ENCODE measurements around the gene BIRC6. TPM values are rescaled to one million over a fixed set of nuclear protein-coding genes. Genes with fewer than 3 reads are reported as not detected.

The BIRC6 gene
- polyA plus RNA-seq, 2 donors, result 10.8 to 16.2 TPM

DNA sequence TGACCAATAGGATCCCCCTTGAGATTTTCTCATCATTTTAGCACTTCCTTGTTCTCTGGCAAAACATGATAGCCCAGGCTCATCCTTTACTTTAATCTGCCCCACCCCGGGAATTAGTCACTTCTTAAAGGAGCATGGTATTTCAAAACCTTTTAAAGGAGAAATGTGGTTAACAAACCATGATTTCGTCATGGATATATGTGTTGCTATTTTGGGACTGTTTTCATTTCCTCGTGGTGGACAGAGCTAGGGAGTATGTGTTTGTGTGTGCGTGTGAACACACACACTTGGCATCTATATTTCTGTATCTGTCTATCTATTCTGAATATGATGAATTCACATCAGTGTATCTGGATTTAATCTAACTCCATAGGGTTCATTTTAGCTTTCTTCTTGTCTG, 128.1 kb downstream of the BIRC6 start:
- Histone ChIP-seq H3K27ac (ENCODE audit: low read depth in 2 of 2, low read length in 1 of 2) (no peak overlapping the region), H3K4me1 (ENCODE audit: control insufficient read depth in 2 of 2, insufficient read depth in 2 of 2, low read length in 1 of 2) (no peaks in the 10 kb centered on the region), H3K27me3 (ENCODE audit: control insufficient read depth in 1 of 2, insufficient read depth in 2 of 2, low read length in 2 of 2) (no peaks in the 10 kb centered on the region), H3K9me3 (ENCODE audit: control insufficient read depth in 2 of 2, insufficient read depth in 1 of 2, low read depth in 1 of 2, low read length in 1 of 2) (no peaks in the 10 kb centered on the region), H3K4me3 (ENCODE audit: low read depth in 1 of 2, low read length in 2 of 2) (no peak overlapping the region), H3K36me3 (ENCODE audit: control insufficient read depth in 2 of 2, insufficient read depth in 2 of 2, low read length in 1 of 2) (peaks cover 6 to 10% of the 10 kb centered on the region in 2 donors)
- 42 to 51% methylated on average over 4 of the region's 4 CpGs for WGBS, 2 donors

DNA sequence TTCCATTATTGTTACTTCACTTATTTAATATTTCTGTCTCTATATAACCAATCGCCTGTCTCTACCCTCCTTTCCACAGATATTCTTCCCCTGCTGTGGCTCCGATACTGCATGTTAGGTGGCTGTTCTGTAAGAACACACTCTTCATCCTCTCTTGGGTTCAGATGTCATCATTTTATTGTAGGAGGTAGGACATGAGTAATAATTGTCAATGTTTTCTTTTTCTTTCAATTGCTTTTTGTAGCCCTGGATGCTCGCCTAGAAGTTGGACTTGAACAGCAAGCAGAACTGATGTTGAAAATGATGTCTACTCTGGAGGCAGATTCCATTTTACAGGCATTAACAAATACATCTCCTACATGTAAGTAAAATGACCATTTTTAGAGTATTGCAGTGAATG, 128.6 kb downstream of the BIRC6 start:
- Histone ChIP-seq H3K27ac (ENCODE audit: low read depth in 2 of 2, low read length in 1 of 2) (no peak overlapping the region), H3K27me3 (ENCODE audit: control insufficient read depth in 1 of 2, insufficient read depth in 2 of 2, low read length in 2 of 2) (no peaks in the 10 kb centered on the region), H3K36me3 (ENCODE audit: control insufficient read depth in 2 of 2, insufficient read depth in 2 of 2, low read length in 1 of 2) (peaks cover 6 to 13% of the 10 kb centered on the region in 2 donors), H3K9me3 (ENCODE audit: control insufficient read depth in 2 of 2, insufficient read depth in 1 of 2, low read depth in 1 of 2, low read length in 1 of 2) (no peaks in the 10 kb centered on the region), H3K4me3 (ENCODE audit: low read depth in 1 of 2, low read length in 2 of 2) (no peak overlapping the region), H3K4me1 (ENCODE audit: control insufficient read depth in 2 of 2, insufficient read depth in 2 of 2, low read length in 1 of 2) (no peaks in the 10 kb centered on the region)
- 92 to 96% methylated on average over 3 of the region's 3 CpGs for WGBS, 2 donors

DNA sequence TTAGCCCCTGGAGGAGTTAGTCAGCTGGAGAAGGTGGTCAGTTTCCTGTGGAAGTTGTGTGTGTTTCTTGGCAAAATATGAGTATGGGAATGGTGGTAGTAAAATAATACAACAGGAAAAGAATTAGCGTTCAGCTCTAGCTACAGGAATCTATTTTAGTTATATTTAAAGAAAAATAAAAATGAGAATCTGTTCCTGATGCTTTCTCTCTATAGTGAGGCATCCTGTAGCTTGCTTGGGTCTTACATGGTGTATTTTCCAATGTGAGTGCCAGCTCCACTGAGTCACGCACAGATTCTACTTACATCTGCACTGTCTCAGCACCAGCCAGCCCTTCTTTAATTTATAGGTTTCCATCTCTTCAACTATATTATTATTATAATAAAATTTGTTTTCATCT, 132.2 kb downstream of the BIRC6 start:
- H3K27ac ChIP-seq (ENCODE audit: low read depth in 2 of 2, low read length in 1 of 2), result no peak overlapping the region
- WGBS, 2 donors, result 82% methylated on average over 2 of the region's 2 CpGs
- H3K4me3 ChIP-seq (ENCODE audit: low read depth in 1 of 2, low read length in 2 of 2), result no peak overlapping the region
- H3K36me3 ChIP-seq (ENCODE audit: control insufficient read depth in 2 of 2, insufficient read depth in 2 of 2, low read length in 1 of 2), result peaks cover 3 to 6% of the 10 kb centered on the region in 2 donors
- no peaks in the 10 kb centered on the region for H3K27me3 ChIP-seq (ENCODE audit: control insufficient read depth in 1 of 2, insufficient read depth in 2 of 2, low read length in 2 of 2)
- no peaks in the 10 kb centered on the region for H3K4me1 ChIP-seq (ENCODE audit: control insufficient read depth in 2 of 2, insufficient read depth in 2 of 2, low read length in 1 of 2)
- H3K9me3 ChIP-seq (ENCODE audit: control insufficient read depth in 2 of 2, insufficient read depth in 1 of 2, low read depth in 1 of 2, low read length in 1 of 2), result no peaks in the 10 kb centered on the region

GRCh38 chr2:32491346-32491745, 134.5 kb downstream of the BIRC6 start:
- Histone ChIP-seq H3K27me3 (ENCODE audit: control insufficient read depth in 1 of 2, insufficient read depth in 2 of 2, low read length in 2 of 2) (no peaks in the 10 kb centered on the region), H3K36me3 (ENCODE audit: control insufficient read depth in 2 of 2, insufficient read depth in 2 of 2, low read length in 1 of 2) (peaks cover under 1 to 9% of the 10 kb centered on the region in 2 donors), H3K27ac (ENCODE audit: low read depth in 2 of 2, low read length in 1 of 2) (no peak overlapping the region), H3K9me3 (ENCODE audit: control insufficient read depth in 2 of 2, insufficient read depth in 1 of 2, low read depth in 1 of 2, low read length in 1 of 2) (no peaks in the 10 kb centered on the region), H3K4me1 (ENCODE audit: control insufficient read depth in 2 of 2, insufficient read depth in 2 of 2, low read length in 1 of 2) (no peaks in the 10 kb centered on the region), H3K4me3 (ENCODE audit: low read depth in 1 of 2, low read length in 2 of 2) (no peak overlapping the region)
- WGBS, 2 donors, result 71 to 83% methylated on average over 1 of the region's 1 CpG

DNA sequence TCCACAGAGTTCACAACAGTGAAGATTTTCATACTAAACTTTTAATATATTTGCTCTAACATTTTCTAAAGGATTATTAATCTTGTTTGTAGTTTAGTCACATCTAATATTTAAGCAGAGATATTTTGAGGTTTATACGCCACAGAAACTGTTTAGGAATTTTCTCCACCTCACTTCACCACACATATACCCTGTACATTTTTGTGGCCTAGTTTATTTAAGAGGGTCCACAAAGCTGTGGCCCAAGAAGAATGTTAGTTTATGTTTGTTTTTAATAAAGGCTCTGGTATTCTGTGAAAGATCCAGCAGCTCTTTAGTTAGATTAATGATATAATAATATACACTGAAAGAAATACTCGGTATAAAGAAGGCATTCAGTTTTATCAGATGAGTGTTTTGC, 138.3 kb downstream of the BIRC6 start:
- 70 to 76% methylated on average over 2 of the region's 2 CpGs for WGBS, 2 donors
- H3K4me3 ChIP-seq (ENCODE audit: low read depth in 1 of 2, low read length in 2 of 2), result no peak overlapping the region

DNA sequence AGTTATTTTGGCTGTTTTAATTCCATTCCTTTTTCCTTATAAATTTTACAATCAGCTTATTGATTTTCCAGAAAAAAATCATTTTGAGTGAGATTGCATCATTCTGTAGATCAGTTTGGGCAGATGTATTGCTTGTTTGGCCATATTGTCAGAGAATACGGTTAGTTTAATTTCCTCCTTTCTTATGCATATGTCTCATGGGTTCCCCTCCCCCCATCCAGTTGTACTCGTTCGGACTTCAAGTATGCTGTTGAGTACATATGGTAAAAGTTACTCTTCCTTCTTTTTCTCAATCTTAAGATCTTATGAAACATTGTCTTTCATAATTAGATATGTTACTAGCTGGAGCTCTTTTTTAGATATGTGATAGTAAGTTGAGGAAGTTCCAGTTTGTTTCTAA, 139.8 kb downstream of the BIRC6 start:
- H3K36me3 ChIP-seq (ENCODE audit: control insufficient read depth in 2 of 2, insufficient read depth in 2 of 2, low read length in 1 of 2), result peaks cover 3 to 8% of the 10 kb centered on the region in 2 donors
- H3K27ac ChIP-seq (ENCODE audit: low read depth in 2 of 2, low read length in 1 of 2), result no peak overlapping the region
- WGBS, 2 donors, result 90 to 94% methylated on average over 3 of the region's 3 CpGs
- H3K4me3 ChIP-seq (ENCODE audit: low read depth in 1 of 2, low read length in 2 of 2), result no peak overlapping the region
- no peaks in the 10 kb centered on the region for H3K27me3 ChIP-seq (ENCODE audit: control insufficient read depth in 1 of 2, insufficient read depth in 2 of 2, low read length in 2 of 2)
- H3K4me1 ChIP-seq (ENCODE audit: control insufficient read depth in 2 of 2, insufficient read depth in 2 of 2, low read length in 1 of 2), result no peaks in the 10 kb centered on the region
- no peaks in the 10 kb centered on the region for H3K9me3 ChIP-seq (ENCODE audit: control insufficient read depth in 2 of 2, insufficient read depth in 1 of 2, low read depth in 1 of 2, low read length in 1 of 2)

More for the DNA sequence above, 138.3 kb downstream of the BIRC6 start:
- H3K27ac ChIP-seq (ENCODE audit: low read depth in 2 of 2, low read length in 1 of 2), result no peak overlapping the region
- H3K27me3 ChIP-seq (ENCODE audit: control insufficient read depth in 1 of 2, insufficient read depth in 2 of 2, low read length in 2 of 2), result no peaks in the 10 kb centered on the region
- H3K9me3 ChIP-seq (ENCODE audit: control insufficient read depth in 2 of 2, insufficient read depth in 1 of 2, low read depth in 1 of 2, low read length in 1 of 2), result no peaks in the 10 kb centered on the region
- peaks cover 4 to 8% of the 10 kb centered on the region in 2 donors for H3K36me3 ChIP-seq (ENCODE audit: control insufficient read depth in 2 of 2, insufficient read depth in 2 of 2, low read length in 1 of 2)
- no peaks in the 10 kb centered on the region for H3K4me1 ChIP-seq (ENCODE audit: control insufficient read depth in 2 of 2, insufficient read depth in 2 of 2, low read length in 1 of 2)

- no peaks in the 10 kb centered on the region for H3K27me3 ChIP-seq (ENCODE audit: control insufficient read depth in 1 of 2, insufficient read depth in 2 of 2, low read length in 2 of 2)
- 94 to 96% methylated on average over 6 of the region's 6 CpGs for WGBS, 2 donors
- H3K4me3 ChIP-seq (ENCODE audit: low read depth in 1 of 2, low read length in 2 of 2), result no peak overlapping the region
- H3K9me3 ChIP-seq (ENCODE audit: control insufficient read depth in 2 of 2, insufficient read depth in 1 of 2, low read depth in 1 of 2, low read length in 1 of 2), result no peaks in the 10 kb centered on the region
- peaks cover 3 to 8% of the 10 kb centered on the region in 2 donors for H3K36me3 ChIP-seq (ENCODE audit: control insufficient read depth in 2 of 2, insufficient read depth in 2 of 2, low read length in 1 of 2)
- H3K27ac ChIP-seq (ENCODE audit: low read depth in 2 of 2, low read length in 1 of 2), result no peak overlapping the region
- H3K4me1 ChIP-seq (ENCODE audit: control insufficient read depth in 2 of 2, insufficient read depth in 2 of 2, low read length in 1 of 2), result no peaks in the 10 kb centered on the region
Measured at GRCh38 chr2:32498306-32498705, 141.5 kb downstream of the BIRC6 start.

- H3K9me3 ChIP-seq (ENCODE audit: control insufficient read depth in 2 of 2, insufficient read depth in 1 of 2, low read depth in 1 of 2, low read length in 1 of 2), result no peaks in the 10 kb centered on the region
- no peaks in the 10 kb centered on the region for H3K27me3 ChIP-seq (ENCODE audit: control insufficient read depth in 1 of 2, insufficient read depth in 2 of 2, low read length in 2 of 2)
- peaks cover 2 to 9% of the 10 kb centered on the region in 2 donors for H3K36me3 ChIP-seq (ENCODE audit: control insufficient read depth in 2 of 2, insufficient read depth in 2 of 2, low read length in 1 of 2)
- WGBS, 2 donors, result 95 to 97% methylated on average over 2 of the region's 2 CpGs
- no peak overlapping the region for H3K4me3 ChIP-seq (ENCODE audit: low read depth in 1 of 2, low read length in 2 of 2)
- no peaks in the 10 kb centered on the region for H3K4me1 ChIP-seq (ENCODE audit: control insufficient read depth in 2 of 2, insufficient read depth in 2 of 2, low read length in 1 of 2)
- no peak overlapping the region for H3K27ac ChIP-seq (ENCODE audit: low read depth in 2 of 2, low read length in 1 of 2)
Measured at GRCh38 chr2:32502941-32503340, 146.1 kb downstream of the BIRC6 start.

- WGBS, 2 donors, result 93 to 96% methylated on average over 3 of the region's 3 CpGs
- H3K27me3 ChIP-seq (ENCODE audit: control insufficient read depth in 1 of 2, insufficient read depth in 2 of 2, low read length in 2 of 2), result no peaks in the 10 kb centered on the region
- no peaks in the 10 kb centered on the region for H3K9me3 ChIP-seq (ENCODE audit: control insufficient read depth in 2 of 2, insufficient read depth in 1 of 2, low read depth in 1 of 2, low read length in 1 of 2)
- no peak overlapping the region for H3K4me3 ChIP-seq (ENCODE audit: low read depth in 1 of 2, low read length in 2 of 2)
- H3K4me1 ChIP-seq (ENCODE audit: control insufficient read depth in 2 of 2, insufficient read depth in 2 of 2, low read length in 1 of 2), result no peaks in the 10 kb centered on the region
- H3K36me3 ChIP-seq (ENCODE audit: control insufficient read depth in 2 of 2, insufficient read depth in 2 of 2, low read length in 1 of 2), result peaks cover 7% of the 10 kb centered on the region in 2 donors
- no peak overlapping the region for H3K27ac ChIP-seq (ENCODE audit: low read depth in 2 of 2, low read length in 1 of 2)
Measured at GRCh38 chr2:32504877-32505478, 148.2 kb downstream of the BIRC6 start.

DNA sequence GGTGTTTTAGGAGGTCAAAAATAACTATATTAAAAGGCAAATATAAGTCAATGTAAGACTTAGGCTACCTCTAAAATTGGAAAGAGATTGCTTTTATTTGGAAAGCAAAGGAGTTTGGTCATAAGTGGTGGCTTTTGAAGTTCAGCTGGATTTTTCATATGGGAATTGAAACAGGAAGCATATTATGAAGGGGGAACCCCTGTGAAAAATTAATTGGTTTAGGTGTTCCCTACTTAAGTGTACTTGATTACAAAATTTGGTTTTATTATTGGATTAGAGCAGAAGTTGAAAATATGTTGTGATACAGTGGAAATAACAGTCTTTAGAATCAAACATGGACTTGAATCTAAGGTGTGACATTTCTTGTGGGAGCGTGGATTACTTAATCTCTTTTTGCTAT, 149.6 kb downstream of the BIRC6 start:
- H3K27ac ChIP-seq (ENCODE audit: low read depth in 2 of 2, low read length in 1 of 2), result no peak overlapping the region
- no peak overlapping the region for H3K4me3 ChIP-seq (ENCODE audit: low read depth in 1 of 2, low read length in 2 of 2)
- no peaks in the 10 kb centered on the region for H3K4me1 ChIP-seq (ENCODE audit: control insufficient read depth in 2 of 2, insufficient read depth in 2 of 2, low read length in 1 of 2)
- H3K36me3 ChIP-seq (ENCODE audit: control insufficient read depth in 2 of 2, insufficient read depth in 2 of 2, low read length in 1 of 2), result peaks cover 7 to 8% of the 10 kb centered on the region in 2 donors
- no peaks in the 10 kb centered on the region for H3K27me3 ChIP-seq (ENCODE audit: control insufficient read depth in 1 of 2, insufficient read depth in 2 of 2, low read length in 2 of 2)
- no peaks in the 10 kb centered on the region for H3K9me3 ChIP-seq (ENCODE audit: control insufficient read depth in 2 of 2, insufficient read depth in 1 of 2, low read depth in 1 of 2, low read length in 1 of 2)
- WGBS, 2 donors, result 95 to 97% methylated on average over 1 of the region's 1 CpG
